Activated T-helper 1 cell treated with anti-CD3 and anti-CD28 coated beads, Interleukin-12 subunit alpha, Interleukin-12 subunit beta, Interleukin-2, Interleukin-4 antibody, amounts not matched to agents 30 ng/mL and 10 ng/mL and 1 ng/mL, durations not matched to agents 14 hours and 24 hours and 36 hours (primary cell): ENCODE measurements around the gene ZNF649. TPM values are rescaled to one million over a fixed set of nuclear protein-coding genes. Genes with fewer than 3 reads are reported as not detected.
"Not testable (repeated sequence)": the region's sequence is repeated elsewhere in the genome, so short reads cannot be mapped to it uniquely, and the experiment has no call there.

ENCODE experiments used
- DNase-seq: peaks from one replicate; pipeline ENCODE4 v3.0.0; 2021; ENCODE audit warnings: low spot score
- H3K27ac Mint-ChIP-seq: one replicate; pipeline ENCODE4 v1.8.0; 2021; ENCODE audit warnings: mild to moderate bottlenecking, mixed read lengths
- H3K27me3 Mint-ChIP-seq: one replicate; pipeline ENCODE4 v1.8.0; 2022; ENCODE audit warnings: mild to moderate bottlenecking, moderate library complexity, mixed read lengths; ENCODE audit not compliant: insufficient read depth
- H3K36me3 Mint-ChIP-seq: one replicate; pipeline ENCODE4 v1.8.0; 2021; ENCODE audit warnings: low read depth, mixed read lengths
- H3K4me1 Mint-ChIP-seq: one replicate; pipeline ENCODE4 v1.8.0; 2021; ENCODE audit warnings: low read depth, mixed read lengths
- H3K4me3 Mint-ChIP-seq: one replicate; pipeline ENCODE4 v1.8.0; 2021; ENCODE audit warnings: mild to moderate bottlenecking, moderate library complexity, mixed read lengths
- H3K9me3 Mint-ChIP-seq: one replicate; pipeline ENCODE4 v1.8.0; 2021; ENCODE audit warnings: mixed read lengths
- intact Hi-C: fragments of 100-400 bp; cut with micrococcal nuclease; formaldehyde crosslinking; loops from one replicate; pipeline ENCODE4 v1.15.1; 2024
- total RNA-seq: library from RNA; stranded (reverse); gene quantifications from 2 replicates; pipeline ENCODE4 v1.2.3, GENCODE V29; 2022

Gene ZNF649
- total RNA-seq, 1 donor from 2014 or later = 12.3 TPM

DNA sequence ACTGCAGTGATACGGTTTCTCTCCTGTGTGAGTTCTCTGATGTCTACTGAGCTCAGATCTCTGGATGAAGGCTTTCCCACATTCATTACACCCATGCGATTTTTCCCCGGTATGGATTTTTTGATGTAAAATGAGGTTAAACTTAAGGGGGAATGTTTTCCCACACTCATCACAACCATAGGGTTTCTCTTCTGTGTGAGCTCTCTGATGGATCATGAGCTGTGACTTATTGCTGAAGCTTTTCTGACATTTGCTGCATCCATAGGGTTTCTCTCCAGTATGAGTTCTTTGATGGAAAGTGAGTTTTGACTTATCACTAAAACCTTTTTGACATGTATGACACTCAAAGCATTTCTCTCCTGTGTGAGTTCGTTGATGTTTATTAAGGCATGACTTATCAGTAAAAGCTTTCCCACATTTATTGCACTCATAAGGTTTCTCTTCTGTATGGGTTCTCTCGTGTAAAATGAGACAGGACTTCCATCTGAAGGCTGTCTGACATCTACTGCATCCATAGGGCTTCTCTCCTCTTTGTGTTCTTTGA lies 10.6 kb upstream of the ZNF649 start:
- Mint-ChIP-seq H3K9me3 (peaks cover 63% of the 10 kb centered on the region), H3K27me3 (no peaks in the 10 kb centered on the region), H3K4me3 (no peak overlapping the region), H3K36me3 (no peaks in the 10 kb centered on the region), H3K4me1 (no peaks in the 10 kb centered on the region), H3K27ac (no peak overlapping the region)
- DNase-seq = no peak
- intact Hi-C loops = no loop called here

DNA sequence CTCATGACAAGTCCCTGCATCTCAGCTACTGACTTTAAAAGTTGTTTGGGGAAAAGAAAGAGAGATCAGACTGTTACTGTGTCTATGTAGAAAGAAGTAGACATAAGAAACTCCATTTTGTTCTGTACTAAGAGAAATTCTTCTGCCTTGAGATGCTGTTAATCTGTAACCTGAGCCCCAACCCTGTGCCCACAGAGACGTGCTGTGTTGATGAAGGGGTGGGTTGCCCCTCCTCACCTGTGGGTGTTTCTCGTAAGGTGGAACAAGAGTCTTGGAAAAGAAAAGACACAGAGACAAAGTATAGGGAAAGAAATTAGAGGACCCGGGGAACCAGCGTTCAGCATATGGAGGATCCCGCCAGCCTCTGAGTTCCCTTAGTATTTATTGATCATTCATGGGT lies 3.2 kb upstream of the ZNF649 start:
- intact Hi-C loops, DNase-seq, H3K27me3 Mint-ChIP-seq, H3K27ac Mint-ChIP-seq, H3K4me3 Mint-ChIP-seq: not testable (repeated sequence)
- Mint-ChIP-seq H3K9me3 (peaks cover 50% of the 10 kb centered on the region), H3K36me3 (peaks cover 18% of the 10 kb centered on the region), H3K4me1 (peaks cover 17% of the 10 kb centered on the region)

DNA sequence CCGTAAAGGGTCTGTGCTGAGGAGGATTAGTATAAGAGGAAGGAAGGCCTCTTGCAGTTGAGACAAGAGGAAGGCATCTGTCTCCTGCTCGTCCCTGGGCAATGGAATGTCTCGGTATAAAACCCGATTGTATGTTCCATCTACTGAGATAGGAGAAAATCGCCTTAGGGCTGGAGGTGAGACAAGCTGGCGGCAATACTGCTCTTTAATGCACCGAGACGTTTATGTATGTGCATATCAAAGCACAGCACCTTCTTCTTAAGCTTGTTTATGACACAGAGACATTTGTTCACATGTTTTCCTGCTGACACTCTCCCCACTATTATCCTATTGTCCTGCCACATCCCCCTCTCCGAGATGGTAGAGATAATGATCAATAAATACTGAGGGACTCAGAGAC lies 1.3 kb upstream of the ZNF649 start:
- H3K27ac Mint-ChIP-seq, DNase-seq, H3K4me3 Mint-ChIP-seq, H3K27me3 Mint-ChIP-seq, intact Hi-C loops: not testable (repeated sequence)
- Mint-ChIP-seq H3K4me1 (peaks cover 21% of the 10 kb centered on the region), H3K36me3 (peaks cover 27% of the 10 kb centered on the region), H3K9me3 (peaks cover 54% of the 10 kb centered on the region)

- not testable (repeated sequence) for H3K4me3 Mint-ChIP-seq, H3K27me3 Mint-ChIP-seq, DNase-seq, H3K27ac Mint-ChIP-seq
- Mint-ChIP-seq H3K36me3 (peaks cover 31% of the 10 kb centered on the region), H3K4me1 (peaks cover 21% of the 10 kb centered on the region), H3K9me3 (peaks cover 56% of the 10 kb centered on the region)
- intact Hi-C loops = loop anchor here (1.0 kb wide), 2 partner anchors 123 to 144 kb away; partner anchors contain the start of gene ZNF614
These were observed 822 bp upstream of the ZNF649 start for GRCh38 chr19:51905639-51906038.

GRCh38 chr19:51905206-51905605 lies 389 bp upstream of the ZNF649 start:
- Mint-ChIP-seq H3K4me3 (peak overlapping the region; percentile 98), H3K27ac (peak overlapping the region; percentile 99), H3K4me1 (peaks cover 21% of the 10 kb centered on the region), H3K36me3 (peaks cover 34% of the 10 kb centered on the region), H3K9me3 (peaks cover 60% of the 10 kb centered on the region), H3K27me3 (peaks cover 3% of the 10 kb centered on the region)
- intact Hi-C loops = loop anchor here (1.0 kb wide), 2 partner anchors 123 to 144 kb away; partner anchors contain the start of gene ZNF614
- no peak for DNase-seq

DNA sequence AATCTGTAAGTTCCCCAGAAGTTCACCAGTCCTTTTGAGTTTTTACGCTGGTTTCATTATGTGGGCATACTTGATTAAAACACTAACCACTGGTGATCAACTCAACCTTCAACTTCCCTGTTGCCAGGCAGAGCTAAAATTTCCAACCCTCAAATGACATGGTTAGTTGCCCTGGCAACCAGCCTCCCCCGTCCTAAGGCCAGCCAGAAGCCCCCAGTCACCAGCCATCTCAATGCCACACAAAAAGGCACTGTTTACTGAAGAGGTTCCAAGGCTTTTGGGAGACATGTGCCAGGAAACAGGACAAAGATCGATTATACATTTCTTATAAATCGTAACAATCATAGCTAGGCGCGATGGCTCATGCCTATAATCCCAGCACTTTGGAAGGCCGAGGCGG lies 1.6 kb downstream of the ZNF649 start:
- Mint-ChIP-seq H3K36me3 (peaks cover 49% of the 10 kb centered on the region), H3K9me3 (peaks cover 53% of the 10 kb centered on the region), H3K27ac (no peak overlapping the region), H3K27me3 (peaks cover 3% of the 10 kb centered on the region), H3K4me3 (peak overlapping the region; percentile 98), H3K4me1 (peaks cover 21% of the 10 kb centered on the region)
- DNase-seq = no peak
- intact Hi-C loops = no loop called here

GRCh38 chr19:51901860-51902259 lies 3.0 kb downstream of the ZNF649 start:
- H3K4me1 Mint-ChIP-seq = peaks cover 21% of the 10 kb centered on the region
- H3K9me3 Mint-ChIP-seq = peaks cover 53% of the 10 kb centered on the region
- H3K36me3 Mint-ChIP-seq = peaks cover 58% of the 10 kb centered on the region
- H3K27me3 Mint-ChIP-seq = no peaks in the 10 kb centered on the region
- H3K27ac Mint-ChIP-seq = no peak overlapping the region
- DNase-seq = no peak
- intact Hi-C loops = no loop called here
- no peak overlapping the region for H3K4me3 Mint-ChIP-seq

GRCh38 chr19:51891193-51891747 lies 13.5 kb downstream of the ZNF649 start:
- no peak overlapping the region for H3K27ac Mint-ChIP-seq
- DNase-seq = no peak

GRCh38 chr19:51889934-51890333 lies 14.9 kb downstream of the ZNF649 start:
- no peaks in the 10 kb centered on the region for H3K27me3 Mint-ChIP-seq
- no peaks in the 10 kb centered on the region for H3K4me1 Mint-ChIP-seq
- no peak overlapping the region for H3K4me3 Mint-ChIP-seq
- intact Hi-C loops = no loop called here
- H3K36me3 Mint-ChIP-seq = peaks cover 74% of the 10 kb centered on the region
- peaks cover 89% of the 10 kb centered on the region for H3K9me3 Mint-ChIP-seq
- DNase-seq = no peak
- no peak overlapping the region for H3K27ac Mint-ChIP-seq

More at GRCh38 chr19:51891193-51891747, 13.5 kb downstream of the ZNF649 start:
- Mint-ChIP-seq H3K4me3 (no peak overlapping the region), H3K4me1 (no peaks in the 10 kb centered on the region), H3K9me3 (peaks cover 87% of the 10 kb centered on the region), H3K36me3 (peaks cover 83% of the 10 kb centered on the region), H3K27me3 (no peaks in the 10 kb centered on the region)
- intact Hi-C loops = no loop called here

- intact Hi-C loops = no loop called here
- Mint-ChIP-seq H3K4me3 (peak within 1 kb of the TSS; percentile 42), H3K4me1 (no peaks in the 10 kb centered on the region), H3K27ac (no peak within 1 kb of the TSS), H3K36me3 (peaks cover 57% of the 10 kb centered on the region), H3K27me3 (no peaks in the 10 kb centered on the region), H3K9me3 (peaks cover 80% of the 10 kb centered on the region)
- DNase-seq = no peak
These were observed 17.0 kb downstream of the ZNF649 start, which contains the start of gene ZNF577 for GRCh38 chr19:51887522-51888498. ZNF577 (minus strand) TSS chr19:51887951; CDS start chr19:51880382, 7,569 bp downstream.

DNA sequence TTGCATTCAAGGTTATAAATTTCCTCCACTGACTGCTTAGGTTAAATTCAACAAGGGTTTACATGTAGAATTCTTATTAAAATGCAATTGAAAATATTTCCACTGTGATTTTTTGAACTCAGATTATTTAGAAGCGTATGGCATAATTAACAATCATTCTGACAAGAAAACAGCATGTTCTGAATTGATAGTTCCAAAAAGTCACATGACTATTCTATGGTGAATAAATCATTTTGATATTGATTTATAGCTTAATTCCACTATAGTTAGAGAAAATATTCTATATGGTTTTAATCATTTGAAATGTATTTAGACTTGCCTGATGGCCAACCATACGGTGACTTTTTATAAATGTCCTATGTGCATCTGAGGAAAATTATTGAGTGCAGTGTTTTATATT lies 20.1 kb downstream of the ZNF649 start:
- Mint-ChIP-seq H3K27ac (no peak overlapping the region), H3K4me3 (no peak overlapping the region), H3K36me3 (peaks cover 47% of the 10 kb centered on the region), H3K9me3 (peaks cover 78% of the 10 kb centered on the region), H3K27me3 (no peaks in the 10 kb centered on the region), H3K4me1 (no peaks in the 10 kb centered on the region)
- DNase-seq = no peak
- intact Hi-C loops = no loop called here

DNA sequence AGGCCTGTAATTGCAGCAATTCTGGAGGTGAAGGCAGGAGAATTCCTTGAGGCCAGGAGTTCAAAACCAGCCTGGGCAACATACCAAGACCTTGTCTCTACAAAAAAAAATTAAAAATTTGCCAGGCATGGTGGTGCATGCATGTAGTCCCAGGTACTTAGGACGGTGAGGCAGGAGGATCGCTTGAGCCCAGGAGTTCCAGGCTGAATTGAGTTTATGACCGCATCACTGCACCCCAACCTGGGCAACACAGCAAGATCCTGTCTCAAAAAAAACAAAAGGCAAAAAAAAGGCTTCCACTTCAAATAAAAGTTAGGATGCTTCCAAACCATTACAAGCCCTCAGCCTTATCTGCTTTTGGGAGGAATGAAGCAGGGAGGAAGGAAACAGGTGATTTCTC lies 22.3 kb downstream of the ZNF649 start:
- intact Hi-C loops = no loop called here
- peaks cover 69% of the 10 kb centered on the region for H3K9me3 Mint-ChIP-seq
- no peak overlapping the region for H3K4me3 Mint-ChIP-seq
- DNase-seq = no peak
- no peak overlapping the region for H3K27ac Mint-ChIP-seq
- no peaks in the 10 kb centered on the region for H3K27me3 Mint-ChIP-seq
- H3K4me1 Mint-ChIP-seq = no peaks in the 10 kb centered on the region
- H3K36me3 Mint-ChIP-seq = peaks cover 45% of the 10 kb centered on the region

DNA sequence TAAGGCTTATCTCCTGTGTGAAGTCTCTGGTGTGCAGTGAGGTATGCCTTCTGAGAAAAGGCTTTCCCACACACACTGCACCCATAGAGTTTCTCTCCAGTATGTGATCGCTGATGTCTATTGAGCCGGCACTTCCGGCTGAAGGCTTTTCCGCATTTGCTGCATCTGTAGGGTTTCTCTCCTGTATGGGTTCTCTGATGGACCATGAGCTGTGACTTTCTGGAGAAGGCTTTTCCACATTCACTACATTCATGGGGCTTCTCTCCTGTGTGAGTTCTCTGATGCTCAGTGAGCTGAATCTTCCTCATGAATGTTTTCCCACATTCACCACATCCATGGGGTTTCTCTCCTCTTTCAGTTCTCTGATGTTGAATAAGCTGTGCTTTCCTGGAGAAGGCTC lies 31.7 kb downstream of the ZNF649 start:
- intact Hi-C loops = no loop called here
- Mint-ChIP-seq H3K27ac (no peak overlapping the region), H3K27me3 (no peaks in the 10 kb centered on the region), H3K36me3 (peaks cover 55% of the 10 kb centered on the region), H3K4me3 (no peak overlapping the region), H3K4me1 (no peaks in the 10 kb centered on the region), H3K9me3 (peaks cover 93% of the 10 kb centered on the region)
- DNase-seq = no peak
